GM21515 (cell line): ENCODE results near the gene ARHGAP21.

Source experiments
- ATAC-seq: cut with Tn5 transposase; IDR thresholded peaks from one replicate; pipeline ENCODE4 v1.9.1; 2021; ENCODE audit not compliant: unreplicated experiment

Gene ARHGAP21

DNA sequence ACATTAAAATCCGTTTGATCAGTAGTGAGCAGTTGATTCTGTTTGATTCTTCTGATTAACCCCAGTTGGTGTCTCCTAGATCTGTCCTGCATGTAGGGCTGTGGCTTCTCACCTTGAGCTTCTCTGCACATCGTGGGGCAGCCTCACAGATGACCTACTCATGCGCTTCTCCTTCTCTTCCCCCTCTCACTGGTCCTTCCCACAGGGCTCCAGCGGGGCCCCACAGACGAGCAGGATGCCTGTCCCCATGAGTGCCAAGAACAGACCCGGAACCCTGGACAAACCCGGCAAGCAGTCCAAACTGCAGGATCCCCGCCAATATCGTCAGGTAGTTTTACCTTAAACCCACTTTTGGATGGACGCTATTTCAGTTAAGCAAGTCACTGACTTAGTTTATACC is 178.9 kb downstream of the ARHGAP21 start:
- ATAC-seq = no peak

DNA sequence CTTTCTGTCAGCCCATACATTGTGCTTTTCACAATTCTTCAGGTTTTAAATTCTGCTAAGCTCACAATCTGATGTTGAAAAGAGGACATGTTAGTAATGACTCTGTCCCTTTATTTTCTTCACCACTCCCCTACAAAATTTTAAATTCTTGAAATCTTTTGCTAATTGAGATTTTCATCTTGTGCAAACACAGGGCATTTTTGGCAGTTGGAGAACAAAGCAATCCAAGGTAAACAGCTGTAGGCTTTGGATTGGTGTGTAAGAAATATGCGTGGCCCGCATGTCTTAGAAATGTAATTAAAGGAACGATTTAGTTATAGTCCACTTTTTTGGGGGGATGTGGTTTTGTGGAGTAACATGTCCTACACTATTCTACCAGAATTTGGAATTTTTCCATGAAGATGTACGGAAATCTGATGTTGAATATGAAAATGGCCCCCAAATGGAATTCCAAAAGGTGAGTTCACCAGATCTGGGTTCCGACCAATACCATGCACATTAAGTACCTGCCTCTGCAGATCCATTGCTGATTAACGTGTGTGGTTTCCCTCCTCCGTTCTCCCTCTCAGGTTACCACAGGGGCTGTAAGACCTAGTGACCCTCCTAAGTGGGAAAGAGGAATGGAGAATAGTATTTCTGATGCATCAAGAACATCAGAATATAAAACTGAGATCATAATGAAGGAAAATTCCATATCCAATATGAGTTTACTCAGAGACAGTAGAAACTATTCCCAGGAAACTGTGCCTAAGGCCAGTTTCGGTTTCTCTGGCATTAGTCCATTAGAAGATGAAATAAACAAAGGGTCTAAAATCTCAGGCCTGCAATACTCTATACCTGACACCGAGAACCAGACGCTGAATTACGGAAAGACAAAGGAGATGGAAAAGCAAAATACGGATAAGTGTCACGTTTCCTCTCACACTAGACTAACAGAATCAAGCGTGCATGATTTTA is 181.1 kb downstream of the ARHGAP21 start:
- no peak for ATAC-seq

DNA sequence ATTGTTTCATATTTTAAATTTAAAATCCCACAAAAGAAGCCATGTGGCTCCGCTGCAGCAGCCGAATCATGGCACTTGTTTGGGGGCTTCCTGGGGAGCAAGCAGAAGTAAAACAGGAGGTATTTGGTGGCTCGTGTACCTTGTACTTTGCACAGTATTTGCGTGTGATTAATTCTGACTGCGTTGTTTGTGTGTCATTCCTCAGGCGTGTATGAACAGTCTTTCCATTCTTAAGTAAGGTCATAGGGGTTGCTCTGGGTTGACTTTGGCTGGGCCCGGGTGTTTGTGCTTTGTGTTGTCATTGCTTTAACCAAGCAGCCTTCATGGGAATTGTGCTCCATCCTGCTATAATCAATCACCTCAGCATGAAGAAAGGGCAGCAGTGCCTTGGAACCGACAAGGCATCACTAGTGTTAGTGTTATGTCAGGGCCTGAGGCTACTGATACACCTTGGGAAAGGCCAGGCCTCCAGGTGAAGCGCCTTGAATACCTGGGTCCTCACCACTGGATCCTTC is 182.4 kb downstream of the ARHGAP21 start:
- ATAC-seq = no peak

DNA sequence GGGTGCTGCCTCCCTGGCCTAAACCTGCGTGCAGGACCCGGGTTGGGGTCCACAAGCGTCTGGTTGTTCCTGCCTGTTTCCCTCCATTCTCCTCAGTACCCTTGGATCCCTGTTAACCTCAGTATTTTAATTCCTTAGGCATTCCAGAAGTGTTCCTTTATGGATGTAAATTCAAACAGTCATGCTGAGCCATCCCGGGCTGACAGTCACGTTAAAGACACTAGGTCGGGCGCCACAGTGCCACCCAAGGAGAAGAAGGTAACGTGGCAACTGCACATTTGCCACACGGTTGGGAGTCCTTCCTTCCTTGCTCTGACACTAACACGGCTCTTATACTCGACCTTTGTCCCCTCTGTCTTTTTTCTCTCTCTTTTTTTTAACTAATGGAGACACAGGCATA is 187.1 kb downstream of the ARHGAP21 start:
- ATAC-seq = no peak

DNA sequence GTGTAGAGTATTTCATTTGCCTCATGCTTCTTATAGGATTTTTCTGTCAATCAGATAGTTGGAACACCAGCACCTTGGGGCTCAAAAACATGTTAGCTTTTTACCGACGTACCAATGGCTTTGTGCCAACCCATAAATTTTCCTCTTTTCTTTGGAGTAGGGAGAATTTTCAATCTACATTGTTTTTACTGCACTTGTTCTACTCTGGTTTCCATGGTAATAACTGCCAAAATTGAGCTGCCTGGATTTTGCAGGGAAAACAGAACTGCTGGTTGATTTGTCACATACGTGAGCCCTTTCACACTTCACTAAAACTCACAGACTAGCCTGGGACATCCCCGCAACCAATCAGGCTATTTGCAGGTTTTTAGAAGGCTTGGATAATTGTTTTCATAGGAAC is 189.7 kb downstream of the ARHGAP21 start:
- ATAC-seq = no peak
